Left renal cortex interstitium (tissue), 4 donors: Measurements from ENCODE around the gene ELK4. TPM values are rescaled to one million over a fixed set of nuclear protein-coding genes. Genes with fewer than 3 reads are reported as not detected.
A peak's percentile ranks its signal among the peaks of the same experiment; 100 is the strongest.

ENCODE experiments used
- DNase-seq, 4 donors: peaks; one replicate each; pipeline ENCODE4 v3.0.0-alpha.2; 2013; ENCODE audit warnings: low read depth in 4 of 4, low spot score in 2 of 4, missing footprints in 1 of 4
- polyA plus RNA-seq, 4 donors: library from polyadenylated mRNA; unstranded; fragments of 120-200 nt; gene quantifications; one replicate each; pipeline ENCODE4 v1.2.1, GENCODE V29; 2013; ENCODE audit not compliant: insufficient read length in 4 of 4

ELK4 gene
- polyA plus RNA-seq, 4 donors: 13.7 to 26.0 (median 18.0) TPM

DNA sequence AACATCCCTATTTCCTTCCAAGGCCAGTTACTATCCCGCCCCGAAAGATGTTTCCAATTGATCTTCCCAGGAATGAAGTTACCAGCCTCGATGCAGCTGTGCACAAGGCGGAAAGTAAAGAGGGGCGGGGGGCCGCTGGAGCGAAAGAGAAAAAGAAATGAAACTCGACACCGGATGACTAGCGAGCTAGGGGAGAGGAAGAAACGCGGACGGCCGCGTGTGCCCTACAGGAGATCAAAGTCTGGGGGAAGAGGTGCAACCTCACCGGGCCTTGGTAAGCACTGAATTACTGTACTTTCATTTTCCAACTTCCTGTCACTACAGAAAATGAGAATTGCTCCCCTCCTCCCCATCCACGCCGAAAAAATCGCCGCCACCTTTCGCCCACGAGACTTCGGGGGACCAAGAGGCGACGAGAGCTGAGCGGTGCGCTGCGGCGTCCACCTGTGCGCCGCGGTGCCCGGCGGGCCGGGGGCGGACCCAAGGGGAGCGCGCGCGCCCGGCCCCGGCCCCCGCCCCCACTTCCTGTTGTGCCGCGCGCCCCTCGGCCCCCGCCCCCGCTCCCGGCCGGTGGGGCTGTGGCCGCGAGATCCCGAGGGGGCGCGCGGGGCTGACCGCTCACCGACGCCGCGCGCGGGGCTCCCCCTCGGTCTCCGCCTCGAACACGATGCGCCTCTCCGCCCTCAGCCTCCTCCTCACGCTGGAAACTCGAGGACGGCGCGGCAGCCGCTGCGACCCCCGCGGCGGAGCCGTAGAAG lies 622 bp downstream of the ELK4 start:
- DNase-seq: peak; percentile 73 to 83 (median 76)

DNA sequence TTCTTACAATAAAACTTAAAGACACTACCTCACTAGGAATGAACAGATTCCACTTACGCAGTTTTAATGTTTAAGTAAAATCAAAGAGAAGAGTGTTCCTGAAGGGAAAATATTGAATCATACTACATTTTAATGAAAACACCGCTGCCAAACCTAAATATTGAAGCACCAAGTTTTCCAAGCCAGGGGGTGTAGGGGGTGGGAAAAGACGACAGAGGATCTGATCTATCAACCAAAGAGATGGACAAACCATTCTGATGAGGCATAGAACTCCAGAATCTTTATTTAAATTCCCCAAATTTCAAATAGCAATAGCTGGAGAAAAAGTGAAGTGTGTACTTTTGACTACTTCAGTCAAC lies 1.2 kb downstream of the ELK4 start:
- no peak for DNase-seq

DNA sequence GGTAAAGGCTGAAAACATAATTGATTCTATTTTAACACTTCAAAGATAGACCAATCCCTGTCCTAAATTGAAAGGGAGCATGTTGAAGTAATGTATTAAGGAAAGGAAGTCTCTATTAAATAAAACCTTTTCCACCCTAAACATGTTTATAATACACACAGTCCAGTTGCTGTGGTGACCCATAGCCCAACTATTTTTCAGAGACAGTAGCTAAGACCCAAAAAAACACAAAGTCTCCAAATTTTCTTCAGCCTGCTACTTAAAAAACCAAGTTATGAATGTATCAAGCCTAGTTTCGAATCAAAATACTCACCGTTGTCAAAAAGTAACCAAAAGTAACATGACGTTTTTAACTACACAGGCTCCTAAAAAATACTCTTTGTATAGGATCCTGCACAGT lies 1.6 kb downstream of the ELK4 start:
- no peak for DNase-seq

DNA sequence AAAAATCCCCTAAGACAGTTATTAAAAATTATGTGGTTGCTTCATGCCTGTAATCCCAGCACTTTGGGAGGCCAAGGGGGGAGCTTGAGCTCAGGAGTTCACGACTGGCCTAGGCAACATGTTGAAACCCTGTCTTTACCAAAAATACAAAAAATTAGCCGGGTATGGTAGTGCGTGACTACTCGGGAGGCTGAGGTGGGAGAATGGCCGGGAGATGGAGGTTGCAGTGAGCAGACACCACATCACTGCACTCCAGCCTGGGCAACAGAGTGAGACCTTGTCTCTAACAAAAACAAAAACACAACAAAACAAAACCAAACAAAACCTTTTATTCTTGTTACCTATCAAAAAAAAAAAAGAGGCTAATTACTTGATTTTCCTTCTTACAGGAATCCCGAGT lies 2.1 kb downstream of the ELK4 start:
- no peak for DNase-seq

DNA sequence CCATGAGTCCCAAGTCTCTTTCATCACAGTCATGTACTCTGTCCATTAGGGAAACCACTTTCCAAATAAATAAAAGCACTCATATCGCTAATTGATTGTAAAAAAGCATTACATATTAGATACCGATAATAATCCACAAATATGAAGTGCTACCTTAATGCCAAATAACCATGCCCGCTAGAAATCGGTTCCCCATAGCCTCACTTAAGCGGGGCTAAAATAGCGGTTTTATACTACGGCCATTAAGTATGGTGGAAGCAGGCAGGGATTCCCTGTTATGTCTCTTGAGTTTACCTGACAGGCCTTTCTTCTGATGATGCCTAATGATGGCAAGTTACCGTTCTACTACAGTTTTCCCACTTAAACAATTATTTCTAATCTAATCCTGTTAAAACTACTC lies 3.9 kb downstream of the ELK4 start:
- no peak for DNase-seq

DNA sequence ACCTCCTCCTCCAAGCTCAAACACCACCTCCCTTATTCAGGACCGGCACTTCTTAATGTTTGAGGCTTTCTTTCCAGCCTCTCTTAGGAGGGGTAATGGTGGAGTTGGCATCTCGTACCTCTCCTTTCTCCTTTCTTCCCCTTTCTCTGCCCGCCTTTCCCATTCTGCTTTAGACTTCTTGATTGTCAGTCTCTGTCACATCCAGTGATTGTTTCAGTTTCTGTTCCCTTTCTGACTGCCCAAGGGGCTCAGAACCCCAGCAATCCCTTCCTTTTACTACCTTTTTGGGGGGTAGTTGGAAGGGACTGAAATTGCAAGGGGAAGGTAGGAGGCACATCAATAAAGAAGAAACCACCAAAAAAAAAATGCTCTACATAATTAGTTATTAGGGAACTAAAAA lies 5.6 kb downstream of the ELK4 start:
- no peak for DNase-seq

DNA sequence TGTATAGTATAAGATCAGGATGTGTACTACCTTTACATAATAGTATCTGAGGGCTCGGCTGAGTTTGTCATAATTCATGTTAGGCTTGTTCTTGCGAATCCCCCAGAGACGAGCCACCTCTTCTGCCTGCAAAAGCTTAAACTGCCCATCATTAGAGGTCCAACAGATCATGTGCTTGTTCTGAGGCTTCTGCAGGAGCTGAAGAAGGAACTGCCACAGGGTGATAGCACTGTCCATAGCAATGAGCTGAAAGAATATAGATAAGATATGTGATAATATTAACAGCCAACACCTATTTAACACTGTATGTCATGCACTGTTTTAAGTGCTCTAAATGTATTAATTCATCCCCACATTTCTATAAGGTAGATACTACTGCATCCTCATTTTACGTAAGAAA lies 8.2 kb downstream of the ELK4 start:
- DNase-seq: no peak

DNA sequence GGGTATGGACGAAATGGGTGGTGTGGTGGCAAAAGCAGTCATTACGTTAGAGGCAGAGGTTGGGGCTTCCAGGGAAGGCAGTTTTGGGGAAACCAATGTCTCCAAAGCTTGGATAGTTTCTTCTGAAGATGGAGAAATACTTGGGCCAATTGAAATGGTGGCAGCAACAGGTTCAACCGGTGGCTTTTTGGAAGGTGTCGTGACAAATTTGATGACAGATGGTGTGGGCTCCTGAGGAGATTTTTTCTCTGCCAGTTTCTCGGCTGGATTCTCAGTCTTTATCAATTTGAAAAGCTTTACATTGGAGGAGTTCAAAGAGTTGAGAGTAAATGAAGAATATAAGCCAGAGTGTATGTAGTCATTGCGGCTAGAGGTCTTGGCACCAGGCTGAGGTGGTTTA lies 11.5 kb downstream of the ELK4 start:
- DNase-seq: no peak

DNA sequence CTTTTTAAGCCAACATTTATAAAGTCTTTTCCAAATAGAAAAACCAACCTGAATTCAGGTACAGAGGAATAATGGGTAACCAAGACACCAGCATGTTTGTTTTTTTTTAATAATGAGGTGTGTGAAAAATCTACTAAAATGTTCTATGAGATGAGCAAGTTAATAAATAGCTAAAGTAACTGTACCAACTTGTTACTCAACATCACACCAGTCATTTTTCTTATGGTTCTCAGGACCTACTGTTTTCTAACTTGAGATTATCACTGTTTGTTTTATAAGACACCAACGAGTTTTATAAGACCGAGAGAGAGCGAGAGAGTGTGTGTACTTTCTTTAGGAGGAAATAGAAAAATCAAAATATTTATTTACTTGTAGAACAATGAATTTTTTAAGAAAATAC lies 12.4 kb downstream of the ELK4 start:
- DNase-seq: no peak

DNA sequence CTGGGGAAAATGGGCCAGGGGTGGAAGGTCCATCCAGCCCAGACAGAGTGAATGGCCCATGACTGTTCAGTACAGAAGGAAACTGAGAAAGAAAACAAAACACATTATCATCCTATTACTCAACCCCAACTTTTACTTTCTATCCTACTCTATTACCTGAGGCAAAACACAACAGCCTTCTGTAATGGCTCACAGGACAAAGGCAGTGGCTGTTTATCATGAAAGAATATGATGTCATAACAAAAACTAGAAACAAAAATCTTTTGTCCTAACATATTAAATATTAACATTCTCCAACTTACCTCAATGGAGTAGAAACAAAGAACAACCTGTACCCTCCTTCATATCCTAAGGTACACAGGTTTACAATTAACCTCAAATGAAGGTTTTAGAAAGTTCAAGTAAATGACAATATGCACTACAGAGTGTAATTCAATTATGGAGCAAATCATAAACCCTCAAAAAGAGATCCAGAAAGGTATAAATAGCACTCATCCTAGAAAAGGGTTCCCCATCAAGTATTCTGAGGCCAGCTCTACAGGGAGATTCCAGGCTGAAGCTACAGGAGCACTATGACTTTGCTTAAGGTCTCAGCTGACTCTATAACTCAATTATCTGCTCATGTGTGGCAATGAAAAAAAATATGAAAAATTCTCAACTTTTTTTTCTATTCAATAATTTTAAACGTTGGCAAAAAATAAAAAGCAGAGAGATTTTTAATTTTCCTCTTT lies 15.1 kb downstream of the ELK4 start:
- DNase-seq: no peak

DNA sequence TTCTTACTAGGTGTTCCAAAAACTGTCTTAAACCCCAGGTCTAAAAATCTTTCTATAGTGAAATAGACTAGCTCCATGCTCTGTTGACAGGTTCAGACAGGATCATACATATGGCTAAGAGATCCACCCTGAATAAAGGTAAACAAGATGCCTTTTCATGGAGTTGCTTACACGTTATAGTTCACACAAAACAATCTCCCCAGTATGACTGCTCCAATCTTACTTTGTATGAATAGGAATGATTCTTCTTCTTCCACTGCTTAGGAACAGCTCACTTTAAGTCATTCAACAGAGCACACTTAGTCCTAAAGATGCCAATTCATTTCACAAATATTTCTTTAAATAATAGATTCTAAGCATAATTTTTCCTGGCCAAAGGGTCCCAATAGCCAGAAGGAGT lies 16.0 kb downstream of the ELK4 start:
- no peak for DNase-seq

DNA sequence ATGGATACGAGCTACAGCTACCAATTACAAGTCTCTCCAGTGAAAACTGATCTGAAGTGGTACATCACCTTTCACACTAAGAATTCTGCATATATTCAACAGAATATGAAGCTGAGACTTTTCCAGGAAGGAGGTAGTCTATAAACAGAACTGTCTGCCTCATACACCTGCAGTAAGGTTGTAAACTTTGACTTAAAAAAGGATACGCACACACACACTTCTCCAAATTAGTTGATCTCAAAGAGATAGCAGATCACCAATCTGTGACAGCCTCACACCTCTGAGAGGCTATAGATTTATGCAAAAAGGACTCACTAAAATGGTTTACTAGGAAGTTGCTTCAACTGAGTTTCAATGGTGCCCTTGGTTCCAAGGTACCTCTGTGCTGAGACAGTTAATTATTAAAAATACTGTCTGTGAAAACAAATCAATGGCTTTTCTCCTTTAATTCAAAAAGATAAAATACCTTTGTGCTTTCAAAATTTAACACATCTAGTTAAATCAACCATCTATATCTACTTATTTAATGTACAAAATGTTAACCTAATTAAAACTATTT lies 17.9 kb downstream of the ELK4 start:
- no peak for DNase-seq

DNA sequence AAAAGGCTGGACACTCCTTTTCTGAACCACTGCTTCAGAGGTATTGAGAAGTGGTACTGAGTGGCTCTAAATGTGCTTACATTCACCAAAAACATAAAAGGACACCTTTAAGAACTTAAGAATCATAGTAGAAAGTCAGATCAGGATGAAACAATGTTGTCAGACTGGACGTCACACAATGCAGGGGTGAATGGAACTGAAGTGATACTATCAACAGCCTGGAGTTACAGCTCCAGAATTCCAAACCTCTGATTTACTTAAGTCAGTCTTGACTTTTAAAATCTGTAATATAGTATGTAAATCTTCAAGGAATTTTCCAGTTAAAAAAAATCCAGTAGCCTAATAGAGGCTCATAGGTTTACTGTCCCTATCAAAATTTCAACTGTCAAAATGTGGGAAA lies 19.3 kb downstream of the ELK4 start:
- no peak for DNase-seq

DNA sequence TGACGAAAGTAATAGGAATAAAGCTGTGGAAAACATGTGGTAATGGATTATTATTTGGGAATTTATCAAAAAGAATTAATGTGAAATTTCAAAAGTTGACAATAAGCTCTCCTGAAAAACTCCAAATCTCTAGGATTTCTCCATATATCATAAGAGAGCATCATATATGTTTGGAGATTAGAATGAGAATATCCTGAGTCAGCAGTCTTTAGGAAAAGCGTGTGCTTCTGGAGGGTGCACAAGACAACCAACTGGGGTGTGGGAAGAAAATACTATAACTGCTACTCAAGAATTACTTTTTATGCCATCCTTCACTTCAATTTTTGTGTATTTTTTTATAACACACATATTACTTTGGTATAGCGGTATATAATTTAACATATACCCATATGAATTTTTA lies 19.7 kb downstream of the ELK4 start:
- DNase-seq: no peak

DNA sequence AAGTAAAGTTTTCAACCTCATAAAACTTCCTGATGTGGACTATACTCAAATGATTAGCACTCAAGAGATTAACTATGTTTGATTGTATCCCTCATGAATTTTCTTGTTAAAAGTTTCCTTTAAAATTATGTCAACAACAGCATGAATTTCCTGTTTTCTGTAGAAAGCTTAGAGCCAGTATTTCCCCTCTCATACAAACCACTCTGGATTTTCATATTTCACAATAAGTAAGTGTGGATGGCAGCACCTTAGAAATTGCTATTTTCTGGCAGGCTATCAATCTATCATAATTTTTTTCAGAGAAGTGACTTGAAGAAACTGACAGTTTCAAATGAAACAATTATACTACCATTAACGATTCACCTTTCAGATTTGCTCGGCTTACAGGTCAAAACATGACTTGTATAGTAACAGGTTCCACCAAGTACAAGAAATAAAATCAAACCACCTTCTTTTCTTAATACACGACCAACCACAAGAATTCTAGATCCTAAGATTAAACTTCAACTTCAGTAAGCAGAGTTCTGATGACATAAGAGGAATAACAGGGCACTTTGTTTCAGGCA lies 20.8 kb downstream of the ELK4 start:
- no peak for DNase-seq

DNA sequence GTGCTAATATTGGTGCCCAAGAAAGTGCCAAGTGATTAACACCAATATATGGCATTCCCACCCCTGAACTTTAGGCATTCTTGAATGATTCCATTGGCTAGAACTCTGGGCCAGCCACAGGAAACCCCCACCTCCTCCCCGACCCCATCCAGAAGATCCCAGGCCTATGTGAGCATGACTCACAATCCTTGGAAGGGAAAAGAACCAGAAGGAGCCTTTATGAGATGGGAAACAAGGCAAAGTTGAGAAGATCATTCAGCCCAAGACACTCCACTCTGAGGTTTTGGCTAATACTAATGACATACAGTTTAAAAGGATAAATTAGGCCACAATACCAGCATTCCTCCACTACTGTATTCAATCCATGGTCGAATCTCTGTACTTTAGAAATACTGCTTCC lies 21.8 kb downstream of the ELK4 start:
- DNase-seq: no peak

DNA sequence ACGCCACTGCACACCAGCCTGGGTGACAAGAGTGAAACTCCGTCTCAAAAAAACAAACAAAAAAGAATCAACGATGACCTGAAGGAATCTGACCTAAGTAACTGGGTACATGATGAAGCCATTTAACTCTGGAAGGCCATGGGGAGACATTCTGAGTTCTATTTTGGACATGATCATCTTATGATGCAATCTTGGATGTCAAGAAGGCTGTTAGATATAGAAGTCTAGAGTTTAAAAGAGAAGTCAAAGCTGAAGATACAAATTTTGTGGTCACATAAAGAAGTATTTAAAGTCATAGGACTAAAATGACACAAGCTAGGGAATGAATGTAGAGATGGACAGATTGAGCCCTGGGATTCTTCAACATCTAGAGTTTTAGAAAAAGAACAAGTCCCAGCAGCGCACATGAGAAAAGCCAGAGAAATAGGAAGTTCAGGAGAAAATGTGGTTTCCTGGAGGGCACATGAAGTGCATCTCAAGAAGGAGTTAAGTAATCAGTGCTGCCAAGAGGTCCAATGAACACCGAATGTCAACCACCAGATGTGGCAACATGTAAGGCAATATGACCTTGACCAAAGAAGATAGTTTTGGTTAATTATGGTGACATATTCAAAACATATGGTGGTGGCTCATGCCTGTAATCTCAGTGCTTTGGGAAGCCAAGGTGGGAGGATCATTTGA lies 26.8 kb downstream of the ELK4 start:
- DNase-seq: no peak

DNA sequence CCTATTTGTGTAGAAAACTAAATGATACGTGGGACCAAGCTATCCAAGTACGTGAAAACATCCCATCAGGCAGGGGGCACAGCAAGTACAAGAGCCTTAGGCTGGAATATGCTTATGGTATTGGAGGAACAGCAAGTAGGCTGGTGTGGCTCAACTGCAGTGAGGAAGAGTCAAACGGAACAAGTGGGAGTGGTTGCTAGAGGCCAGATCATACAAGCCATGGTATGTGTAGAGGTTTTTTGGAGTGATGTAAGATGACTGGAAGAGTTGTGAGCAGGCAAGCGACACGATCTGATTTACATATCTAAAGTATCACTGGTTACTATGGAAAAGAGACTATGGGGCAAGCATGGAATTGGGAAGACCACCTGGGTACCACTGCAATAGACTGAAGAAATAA lies 27.8 kb downstream of the ELK4 start:
- no peak for DNase-seq

DNA sequence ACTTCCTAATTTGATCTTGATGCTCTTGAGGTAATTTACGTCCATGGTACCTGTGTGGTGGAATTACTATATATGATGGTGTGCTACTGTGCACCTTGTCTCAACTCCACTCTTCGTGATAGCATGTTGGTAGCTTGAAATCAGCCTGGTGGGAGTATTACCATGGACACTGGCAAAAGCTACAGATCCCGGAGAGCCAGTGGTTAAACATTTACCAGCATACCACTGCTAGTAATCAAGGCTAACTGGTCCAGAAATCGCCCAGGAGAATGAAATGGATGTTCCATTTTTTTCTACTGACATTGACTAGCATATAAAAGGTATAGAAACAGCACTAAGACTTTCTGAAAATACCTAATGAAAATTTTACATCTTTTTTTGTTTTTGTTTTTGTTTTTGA lies 30.6 kb downstream of the ELK4 start:
- DNase-seq: peak in 1 of 4 donors; percentile 58

DNA sequence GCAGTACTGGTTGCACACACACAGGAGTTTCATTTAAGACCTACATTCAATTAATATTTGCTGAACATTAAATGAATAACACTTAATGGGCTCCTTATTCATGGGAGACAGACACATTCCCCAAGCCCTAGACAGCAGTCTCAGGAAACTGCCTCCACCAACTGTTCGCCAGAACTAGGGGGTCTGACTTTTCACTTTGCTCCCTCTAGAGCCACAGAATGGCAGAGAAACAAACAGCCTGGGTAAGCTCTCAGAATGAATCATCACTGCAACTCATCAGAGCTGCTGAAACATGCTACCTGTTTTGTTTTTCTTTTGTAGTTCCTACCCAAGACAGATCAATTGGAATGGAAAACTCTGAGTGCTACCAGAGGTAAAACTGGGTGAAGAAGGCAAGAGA lies 31.7 kb downstream of the ELK4 start:
- no peak for DNase-seq

DNA sequence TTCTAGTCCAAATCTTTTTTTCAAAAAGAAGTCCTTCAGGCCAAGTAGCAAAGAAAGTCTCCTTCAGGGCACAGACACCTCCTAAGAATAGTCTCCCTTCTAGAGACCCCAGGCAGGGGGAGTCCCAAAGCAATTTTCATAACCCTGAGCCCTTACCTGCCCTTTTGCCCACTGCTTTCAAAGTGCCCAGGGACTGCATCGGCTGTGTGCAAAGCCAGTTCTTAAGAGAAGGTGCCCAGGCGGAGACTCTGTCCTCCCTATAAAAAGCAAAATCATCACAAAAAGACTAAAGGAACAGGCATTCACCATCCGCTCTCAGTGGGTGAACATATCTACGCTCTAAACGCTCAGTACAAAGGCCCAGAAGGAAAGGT lies 32.2 kb downstream of the ELK4 start:
- no peak for DNase-seq
